ENCODE results near the gene TUBB2B. TPM values are rescaled to one million over a fixed set of nuclear protein-coding genes. Genes with fewer than 3 reads are reported as not detected.
A peak's percentile ranks its signal among the peaks of the same experiment; 100 is the strongest.

Gene TUBB2B
- total and polyA plus RNA-seq, 9 of the 15 experiments (the other 6 are each of a cell fraction or from before 2014, with no cell fraction given): 0.11 to 9.7 (median 4.6) TPM

- peak; percentile 61; the same call in 1 of the 2 replicates for TF ChIP-seq TFAP4 (CRISPR knock-in tag; IDR thresholded peaks at IDR 0.05; ENCODE audit: borderline replicate concordance)
- peak in 1 of 3 experiments; percentile 5 for TF ChIP-seq YY1 (IDR thresholded peaks at IDR 0.05; ENCODE audit: borderline replicate concordance in 1 of 3, control insufficient read depth in 1 of 3, extremely low read depth in 1 of 3, insufficient read depth in 3 of 3, insufficient read length in 1 of 3, insufficient replicate concordance in 2 of 3, low read depth in 1 of 3, low read length in 2 of 3)
- TF ChIP-seq ZBTB17 (CRISPR knock-in tag; IDR thresholded peaks at IDR 0.05): peak; percentile 42; the same call in 1 of the 2 replicates
- no peak for TF ChIP-seq ZNF354B (CRISPR knock-in tag; IDR thresholded peaks at IDR 0.05)
- TF ChIP-seq ELF2 (CRISPR knock-in tag; IDR thresholded peaks at IDR 0.05): no peak
- no peak for TF ChIP-seq ZNF175 (CRISPR knock-in tag; IDR thresholded peaks at IDR 0.05; ENCODE audit: low read depth)
- TF ChIP-seq SIRT6 (IDR thresholded peaks at IDR 0.05; ENCODE audit: low read depth, low read length): no peak
- peak; percentile 6; the same call in 1 of the 2 replicates for TF ChIP-seq SP1 (CRISPR knock-in tag; IDR thresholded peaks at IDR 0.05)
- no peak for TF ChIP-seq ZNF76 (CRISPR knock-in tag; IDR thresholded peaks at IDR 0.05; ENCODE audit: borderline replicate concordance)
- peak; percentile 63 for TF ChIP-seq RAD51 (IDR thresholded peaks at IDR 0.05; ENCODE audit: borderline replicate concordance, low read depth)
- no peak for TF ChIP-seq MBD1 (CRISPR knock-in tag; IDR thresholded peaks at IDR 0.05)
- no peak for TF ChIP-seq ZFP1 (CRISPR knock-in tag; IDR thresholded peaks at IDR 0.05)
- peak; percentile 82; the same call in 1 of the 2 replicates for TF ChIP-seq JUN (IDR thresholded peaks at IDR 0.05; ENCODE audit: borderline replicate concordance, low read depth, low read length)
- no peak for TF ChIP-seq JUN (CRISPR knock-in tag; IDR thresholded peaks at IDR 0.05; ENCODE audit: borderline replicate concordance)
- TF ChIP-seq ZNF165 (CRISPR knock-in tag; IDR thresholded peaks at IDR 0.05; ENCODE audit: borderline replicate concordance): no peak
- TF ChIP-seq ZNF431 (CRISPR knock-in tag; IDR thresholded peaks at IDR 0.05): no peak
- no peak for TF ChIP-seq XRCC4 (IDR thresholded peaks at IDR 0.05; ENCODE audit: extremely low read depth, insufficient read depth, insufficient read length)
- TF ChIP-seq NKRF (IDR thresholded peaks at IDR 0.05; ENCODE audit: borderline replicate concordance): no peak
- TF ChIP-seq MCM2 (IDR thresholded peaks at IDR 0.05; ENCODE audit: low read depth): no peak
- 0 out of 2 replicates have a peak, but pooled peaks have one; percentile 0 for TF ChIP-seq ZFP91 (CRISPR knock-in tag; IDR thresholded peaks at IDR 0.05)
Measured at GRCh38 chr6:3247255-3248146, 20.0 kb upstream of the TUBB2B start (continued).
